ENCODE data around the gene ANKRD28.

DNA sequence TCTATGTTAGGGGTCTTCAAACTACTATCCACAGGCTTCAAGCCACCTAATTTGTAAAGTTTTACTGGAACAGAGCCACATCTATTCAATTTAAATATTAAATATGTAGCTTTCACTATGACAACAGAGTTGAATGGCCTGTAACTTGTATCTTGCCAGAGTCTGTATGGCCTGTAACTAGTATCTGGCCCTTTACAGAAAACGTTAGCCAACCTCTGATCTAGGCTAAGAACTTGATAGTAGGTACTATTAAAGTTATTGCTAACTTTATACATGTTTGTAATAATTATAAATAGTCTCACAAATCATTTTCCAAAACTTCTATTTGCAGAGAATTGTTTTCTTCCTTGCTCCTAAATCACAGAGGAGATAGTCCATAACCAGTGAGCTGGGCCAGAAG is 40.0 kb downstream of the ANKRD28 start:
- TF ChIP-seq, protein P1, sequence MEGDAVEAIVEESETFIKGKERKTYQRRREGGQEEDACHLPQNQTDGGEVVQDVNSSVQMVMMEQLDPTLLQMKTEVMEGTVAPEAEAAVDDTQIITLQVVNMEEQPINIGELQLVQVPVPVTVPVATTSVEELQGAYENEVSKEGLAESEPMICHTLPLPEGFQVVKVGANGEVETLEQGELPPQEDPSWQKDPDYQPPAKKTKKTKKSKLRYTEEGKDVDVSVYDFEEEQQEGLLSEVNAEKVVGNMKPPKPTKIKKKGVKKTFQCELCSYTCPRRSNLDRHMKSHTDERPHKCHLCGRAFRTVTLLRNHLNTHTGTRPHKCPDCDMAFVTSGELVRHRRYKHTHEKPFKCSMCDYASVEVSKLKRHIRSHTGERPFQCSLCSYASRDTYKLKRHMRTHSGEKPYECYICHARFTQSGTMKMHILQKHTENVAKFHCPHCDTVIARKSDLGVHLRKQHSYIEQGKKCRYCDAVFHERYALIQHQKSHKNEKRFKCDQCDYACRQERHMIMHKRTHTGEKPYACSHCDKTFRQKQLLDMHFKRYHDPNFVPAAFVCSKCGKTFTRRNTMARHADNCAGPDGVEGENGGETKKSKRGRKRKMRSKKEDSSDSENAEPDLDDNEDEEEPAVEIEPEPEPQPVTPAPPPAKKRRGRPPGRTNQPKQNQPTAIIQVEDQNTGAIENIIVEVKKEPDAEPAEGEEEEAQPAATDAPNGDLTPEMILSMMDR (IDR thresholded peaks at IDR 0.05), result no peak
- TF ChIP-seq POLR2A (IDR thresholded peaks at IDR 0.05) (no peak), POLR2AphosphoS5 (IDR thresholded peaks at IDR 0.05) (no peak)

Data from breast epithelium (tissue), 3 donors.